ENCODE results near the gene LCORL.

The LCORL gene

GRCh38 chr4:17932041-17932440 lies 89.5 kb downstream of the LCORL start:
- no peak for TF ChIP-seq ZNF274 (IDR thresholded peaks at IDR 0.05; ENCODE audit: low read depth, low read length)

GRCh38 chr4:17930256-17930655 lies 91.3 kb downstream of the LCORL start:
- H3K4me3 ChIP-seq (ENCODE audit: low read length), result no peak overlapping the region
- no peak for TF ChIP-seq ZNF274 (IDR thresholded peaks at IDR 0.05; ENCODE audit: low read depth, low read length)

More at GRCh38 chr4:17932041-17932440, 89.5 kb downstream of the LCORL start:
- H3K4me3 ChIP-seq (ENCODE audit: low read length), result no peak overlapping the region

DNA sequence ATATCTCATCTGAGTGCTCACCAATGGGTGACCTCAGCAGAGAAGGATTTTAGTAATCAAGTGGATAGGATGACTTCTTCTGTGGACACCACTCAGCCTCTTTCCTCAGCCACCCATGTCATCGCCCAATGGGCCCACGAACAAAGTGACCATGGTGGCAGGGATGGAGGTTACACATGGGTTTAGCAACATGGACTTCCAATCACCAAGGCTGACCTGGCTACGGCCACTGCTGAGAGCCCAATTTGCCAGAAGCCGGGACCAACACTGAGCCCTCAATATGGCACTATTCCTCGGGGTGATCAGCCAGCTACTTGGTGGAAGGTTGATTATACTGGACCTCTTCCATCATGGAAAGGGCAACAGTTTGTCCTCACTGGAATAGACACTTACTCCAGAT lies 97.4 kb downstream of the LCORL start:
- no peak overlapping the region for H3K4me3 ChIP-seq (ENCODE audit: low read length)
- no peak for TF ChIP-seq ZNF274 (IDR thresholded peaks at IDR 0.05; ENCODE audit: low read depth, low read length)

- no peak for TF ChIP-seq ZNF274 (IDR thresholded peaks at IDR 0.05; ENCODE audit: low read depth, low read length)
- H3K4me3 ChIP-seq (ENCODE audit: low read length), result no peak overlapping the region
Observed at GRCh38 chr4:17921451-17921850, 100.1 kb downstream of the LCORL start.

- H3K4me3 ChIP-seq (ENCODE audit: low read length), result no peak overlapping the region
- TF ChIP-seq ZNF274 (IDR thresholded peaks at IDR 0.05; ENCODE audit: low read depth, low read length), result no peak
Observed at GRCh38 chr4:17920681-17921080, 100.9 kb downstream of the LCORL start.

DNA sequence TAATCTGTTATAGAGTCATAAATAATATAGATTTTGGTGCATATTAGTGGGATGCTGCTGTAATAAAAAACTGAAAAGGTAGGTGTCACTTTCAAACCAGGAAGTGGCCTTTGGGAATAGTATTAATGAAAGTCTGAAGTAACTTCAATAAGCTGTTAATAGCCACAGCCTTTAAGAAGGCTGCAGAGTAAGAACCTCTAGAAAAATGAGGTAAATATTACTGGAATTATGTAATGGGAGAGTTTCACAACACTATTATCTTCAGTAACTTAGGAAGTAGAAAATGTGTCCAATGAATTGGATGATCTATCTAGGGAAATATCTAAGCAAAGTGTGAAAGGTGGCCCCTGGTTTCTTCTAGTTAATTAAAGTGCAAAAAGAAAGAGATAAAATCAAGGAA lies 106.1 kb downstream of the LCORL start:
- TF ChIP-seq ZNF274 (IDR thresholded peaks at IDR 0.05; ENCODE audit: low read depth, low read length), result no peak

DNA sequence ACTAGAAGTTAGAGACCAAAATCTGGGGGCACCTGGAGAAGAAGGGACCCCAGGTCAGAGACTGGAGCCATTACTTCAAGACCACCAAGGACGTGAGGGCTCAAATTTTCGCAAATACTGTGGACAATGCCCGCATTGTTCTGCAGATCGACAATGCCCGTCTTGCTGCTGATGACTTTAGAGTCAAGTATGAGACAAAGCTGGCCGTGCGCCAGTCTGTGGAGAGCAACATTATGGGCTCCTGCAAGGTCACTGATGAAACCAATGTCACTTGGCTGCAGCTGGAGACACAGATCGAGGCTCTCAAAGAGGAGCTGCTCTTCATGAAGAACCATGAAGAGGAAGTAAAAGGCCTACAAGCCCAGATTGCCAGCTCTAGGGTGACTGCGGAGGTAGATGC lies 109.5 kb downstream of the LCORL start:
- H3K4me3 ChIP-seq (ENCODE audit: low read length), result no peak overlapping the region
- TF ChIP-seq ZNF274 (IDR thresholded peaks at IDR 0.05; ENCODE audit: low read depth, low read length), result no peak

More for the DNA sequence above, 106.1 kb downstream of the LCORL start:
- H3K4me3 ChIP-seq (ENCODE audit: low read length), result no peak overlapping the region

DNA sequence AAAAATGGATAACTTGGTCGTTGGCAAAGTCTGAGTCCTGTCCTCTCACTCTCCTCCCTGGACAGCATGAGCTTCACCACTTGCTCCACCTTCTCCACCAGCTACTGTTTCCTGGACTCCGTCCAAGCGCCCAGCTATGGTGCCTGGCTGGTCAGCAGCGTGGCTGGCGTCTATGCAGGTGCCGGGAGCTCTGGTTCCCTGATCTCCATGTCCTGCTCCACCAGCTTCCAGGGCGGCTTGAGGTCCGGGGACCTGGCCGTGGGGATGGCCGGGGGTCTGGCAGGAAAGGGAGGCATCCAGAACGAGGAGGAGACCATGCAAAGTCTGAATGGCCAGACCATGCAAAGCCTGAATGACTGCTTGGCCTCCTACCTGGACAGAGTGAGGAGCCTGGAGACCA lies 109.9 kb downstream of the LCORL start:
- TF ChIP-seq ZNF274 (IDR thresholded peaks at IDR 0.05; ENCODE audit: low read depth, low read length), result no peak
- no peak overlapping the region for H3K4me3 ChIP-seq (ENCODE audit: low read length)

GRCh38 chr4:17898553-17899055 lies 123.0 kb downstream of the LCORL start:
- H3K4me3 ChIP-seq (ENCODE audit: low read length), result no peak overlapping the region
- TF ChIP-seq ZNF274 (IDR thresholded peaks at IDR 0.05; ENCODE audit: low read depth, low read length), result no peak

DNA sequence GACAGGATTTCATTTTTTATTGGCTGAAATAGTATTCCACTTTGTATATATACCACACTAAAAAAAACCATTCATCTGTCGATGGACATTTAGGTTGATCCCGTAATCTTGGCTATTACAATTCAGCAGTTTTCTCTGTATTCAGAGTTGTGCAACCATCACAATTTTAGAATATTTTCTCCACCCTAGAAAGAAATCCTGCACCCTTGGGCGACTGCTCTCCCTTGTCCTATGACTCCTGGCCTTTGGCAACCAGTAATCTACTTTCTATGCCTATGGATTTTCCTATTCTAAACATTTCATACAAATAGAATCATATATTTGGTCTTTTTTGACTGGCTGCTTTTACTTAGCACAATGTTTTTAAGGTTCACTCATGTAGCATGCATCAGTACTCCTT lies 126.1 kb downstream of the LCORL start:
- TF ChIP-seq ZNF274 (IDR thresholded peaks at IDR 0.05; ENCODE audit: low read depth, low read length), result no peak

GRCh38 chr4:17894421-17894820 lies 127.1 kb downstream of the LCORL start:
- H3K4me3 ChIP-seq (ENCODE audit: low read length), result no peak overlapping the region
- TF ChIP-seq ZNF274 (IDR thresholded peaks at IDR 0.05; ENCODE audit: low read depth, low read length), result no peak

More for the DNA sequence above, 126.1 kb downstream of the LCORL start:
- no peak overlapping the region for H3K4me3 ChIP-seq (ENCODE audit: low read length)

DNA sequence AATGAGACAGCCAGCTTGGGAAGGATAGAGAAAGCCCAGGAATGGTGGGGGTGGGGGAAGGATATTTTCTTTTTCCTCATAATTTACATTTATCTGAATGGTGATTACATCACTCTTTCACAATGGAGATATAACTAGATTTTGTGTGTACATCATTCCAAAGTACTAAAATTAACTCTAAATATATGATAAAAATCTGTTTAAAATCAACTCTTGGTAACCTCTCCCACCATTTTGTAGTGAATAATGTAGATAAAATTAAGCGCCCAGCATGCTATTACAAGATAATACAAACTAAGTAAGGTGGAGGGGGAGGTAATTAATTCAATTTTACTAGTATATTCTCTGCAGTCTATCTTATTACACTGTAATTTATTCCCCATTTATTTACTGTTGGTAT lies 131.9 kb downstream of the LCORL start:
- no peak overlapping the region for H3K4me3 ChIP-seq (ENCODE audit: low read length)
- TF ChIP-seq ZNF274 (IDR thresholded peaks at IDR 0.05; ENCODE audit: low read depth, low read length), result no peak

DNA sequence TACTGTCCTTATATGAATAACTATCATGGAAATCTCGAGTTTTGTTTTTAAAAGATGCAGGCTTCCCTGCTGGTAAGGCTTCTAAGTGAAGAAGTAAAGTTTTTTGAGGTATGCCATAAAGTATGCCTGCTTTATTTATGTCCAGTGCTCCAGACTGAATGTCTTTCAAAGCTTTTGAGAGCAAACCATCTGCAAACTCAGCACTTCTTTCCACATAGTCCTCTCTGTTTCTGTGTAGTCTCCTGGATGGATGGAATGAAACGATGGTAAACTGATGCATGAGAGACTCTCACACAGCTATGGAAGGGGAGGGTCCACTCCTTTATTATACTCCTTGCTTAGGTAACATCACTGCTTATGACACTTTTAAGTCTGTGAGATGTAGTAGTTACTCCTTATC lies 137.0 kb downstream of the LCORL start:
- no peak for TF ChIP-seq ZNF274 (IDR thresholded peaks at IDR 0.05; ENCODE audit: low read depth, low read length)
- H3K4me3 ChIP-seq (ENCODE audit: low read length), result no peak overlapping the region

GRCh38 chr4:17884063-17884462 lies 137.5 kb downstream of the LCORL start:
- no peak overlapping the region for H3K4me3 ChIP-seq (ENCODE audit: low read length)
- TF ChIP-seq ZNF274 (IDR thresholded peaks at IDR 0.05; ENCODE audit: low read depth, low read length), result no peak

GRCh38 chr4:17877661-17878060 lies 143.9 kb downstream of the LCORL start:
- no peak overlapping the region for H3K4me3 ChIP-seq (ENCODE audit: low read length)
- TF ChIP-seq ZNF274 (IDR thresholded peaks at IDR 0.05; ENCODE audit: low read depth, low read length), result no peak

DNA sequence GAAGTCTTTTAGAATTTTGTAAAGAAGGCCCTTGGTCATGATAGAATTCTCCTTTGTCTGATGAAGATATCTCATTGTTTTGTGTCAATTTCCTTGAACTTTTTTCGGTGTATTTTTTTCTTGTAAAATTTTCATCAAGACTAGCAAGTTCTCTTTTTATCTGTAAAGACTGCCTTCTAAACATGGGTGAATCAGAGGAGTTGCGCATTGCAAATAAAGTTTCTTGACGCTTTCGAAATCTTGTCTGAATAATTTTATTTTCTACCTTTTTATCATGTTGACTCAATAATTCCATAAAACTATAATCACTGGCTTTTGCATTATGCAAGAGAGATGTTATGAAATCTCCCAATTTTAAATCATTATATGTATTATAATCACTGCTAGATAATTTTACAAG lies 144.6 kb downstream of the LCORL start:
- no peak for TF ChIP-seq ZNF274 (IDR thresholded peaks at IDR 0.05; ENCODE audit: low read depth, low read length)
- no peak overlapping the region for H3K4me3 ChIP-seq (ENCODE audit: low read length)
